ENCODE measurements around the gene ATXN7L3B. TPM values are rescaled to one million over a fixed set of nuclear protein-coding genes. Genes with fewer than 3 reads are reported as not detected.

ATXN7L3B gene
- total RNA-seq, 4 donors from 2014 or later: 12.8 to 17.2 (median 15.1) TPM

GRCh38 chr12:74578486-74578885 is 40.9 kb downstream of the ATXN7L3B start:
- Histone ChIP-seq H3K27me3 (no peaks in the 10 kb centered on the region), H3K4me1 (no peaks in the 10 kb centered on the region), H3K9me3 (no peaks in the 10 kb centered on the region), H3K36me3 (no peaks in the 10 kb centered on the region), H3K27ac (no peak overlapping the region), H3K4me3 (no peak overlapping the region)
- intact Hi-C loops (cut with DNase I): no loop called here
- DNase-seq: no peak
- TF ChIP-seq, protein P1, sequence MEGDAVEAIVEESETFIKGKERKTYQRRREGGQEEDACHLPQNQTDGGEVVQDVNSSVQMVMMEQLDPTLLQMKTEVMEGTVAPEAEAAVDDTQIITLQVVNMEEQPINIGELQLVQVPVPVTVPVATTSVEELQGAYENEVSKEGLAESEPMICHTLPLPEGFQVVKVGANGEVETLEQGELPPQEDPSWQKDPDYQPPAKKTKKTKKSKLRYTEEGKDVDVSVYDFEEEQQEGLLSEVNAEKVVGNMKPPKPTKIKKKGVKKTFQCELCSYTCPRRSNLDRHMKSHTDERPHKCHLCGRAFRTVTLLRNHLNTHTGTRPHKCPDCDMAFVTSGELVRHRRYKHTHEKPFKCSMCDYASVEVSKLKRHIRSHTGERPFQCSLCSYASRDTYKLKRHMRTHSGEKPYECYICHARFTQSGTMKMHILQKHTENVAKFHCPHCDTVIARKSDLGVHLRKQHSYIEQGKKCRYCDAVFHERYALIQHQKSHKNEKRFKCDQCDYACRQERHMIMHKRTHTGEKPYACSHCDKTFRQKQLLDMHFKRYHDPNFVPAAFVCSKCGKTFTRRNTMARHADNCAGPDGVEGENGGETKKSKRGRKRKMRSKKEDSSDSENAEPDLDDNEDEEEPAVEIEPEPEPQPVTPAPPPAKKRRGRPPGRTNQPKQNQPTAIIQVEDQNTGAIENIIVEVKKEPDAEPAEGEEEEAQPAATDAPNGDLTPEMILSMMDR (IDR thresholded peaks at IDR 0.05): no peak
- no peak for TF ChIP-seq POLR2A (IDR thresholded peaks at IDR 0.05)
- WGBS, 2 donors: 71 to 72% methylated on average over 2 of the region's 2 CpGs

- no peaks in the 10 kb centered on the region for H3K27me3 ChIP-seq
- no peaks in the 10 kb centered on the region for H3K36me3 ChIP-seq
- no peak for TF ChIP-seq POLR2A (IDR thresholded peaks at IDR 0.05)
- TF ChIP-seq, protein P1 (IDR thresholded peaks at IDR 0.05): no peak
- no peak overlapping the region for H3K27ac ChIP-seq
- 80 to 93% methylated on average over 1 of the region's 1 CpG for WGBS, 2 donors
- no peaks in the 10 kb centered on the region for H3K9me3 ChIP-seq
- H3K4me1 ChIP-seq: no peaks in the 10 kb centered on the region
- intact Hi-C loops (cut with DNase I): no loop called here
- H3K4me3 ChIP-seq: no peak overlapping the region
- DNase-seq: no peak
Measured at GRCh38 chr12:74579446-74579845, 41.8 kb downstream of the ATXN7L3B start.

DNA sequence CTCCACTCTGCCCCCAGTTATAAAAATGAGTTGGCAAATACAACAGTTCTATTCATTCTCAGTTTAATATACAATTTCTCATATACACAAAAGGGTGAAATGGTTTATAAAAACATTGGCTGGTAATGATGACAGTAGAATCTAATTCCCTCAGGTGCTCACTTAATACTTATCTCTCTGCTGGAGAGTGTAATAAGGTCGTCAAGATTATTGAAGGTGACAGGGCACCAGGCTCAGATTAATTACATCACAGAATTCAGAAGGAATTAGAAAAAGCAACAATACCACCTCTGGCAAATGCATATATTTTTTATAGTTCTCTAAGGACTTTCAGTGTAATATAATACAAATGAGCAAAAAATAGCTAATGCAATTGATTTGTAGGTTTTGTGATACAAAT is 42.3 kb downstream of the ATXN7L3B start:
- no peak overlapping the region for H3K27ac ChIP-seq

GRCh38 chr12:74581439-74581838 is 43.8 kb downstream of the ATXN7L3B start:
- H3K36me3 ChIP-seq: no peaks in the 10 kb centered on the region
- no peak for DNase-seq
- H3K9me3 ChIP-seq: no peaks in the 10 kb centered on the region
- no peak overlapping the region for H3K27ac ChIP-seq
- TF ChIP-seq, protein P1 (IDR thresholded peaks at IDR 0.05): no peak
- no peak for TF ChIP-seq POLR2A (IDR thresholded peaks at IDR 0.05)
- intact Hi-C loops (cut with DNase I): no loop called here
- no peaks in the 10 kb centered on the region for H3K27me3 ChIP-seq
- no peaks in the 10 kb centered on the region for H3K4me1 ChIP-seq
- H3K4me3 ChIP-seq: no peak overlapping the region
- WGBS, 2 donors: 40 to 42% methylated on average over 2 of the region's 2 CpGs

More for the DNA sequence above, 42.3 kb downstream of the ATXN7L3B start:
- WGBS, 2 donors: 37 to 38% methylated on average over 1 of the region's 1 CpG
- intact Hi-C loops (cut with DNase I): no loop called here
- no peaks in the 10 kb centered on the region for H3K27me3 ChIP-seq
- H3K4me3 ChIP-seq: no peak overlapping the region
- H3K4me1 ChIP-seq: no peaks in the 10 kb centered on the region
- DNase-seq: no peak
- H3K9me3 ChIP-seq: no peaks in the 10 kb centered on the region
- no peaks in the 10 kb centered on the region for H3K36me3 ChIP-seq
- TF ChIP-seq, protein P1 (IDR thresholded peaks at IDR 0.05): no peak
- TF ChIP-seq POLR2A (IDR thresholded peaks at IDR 0.05): no peak

DNA sequence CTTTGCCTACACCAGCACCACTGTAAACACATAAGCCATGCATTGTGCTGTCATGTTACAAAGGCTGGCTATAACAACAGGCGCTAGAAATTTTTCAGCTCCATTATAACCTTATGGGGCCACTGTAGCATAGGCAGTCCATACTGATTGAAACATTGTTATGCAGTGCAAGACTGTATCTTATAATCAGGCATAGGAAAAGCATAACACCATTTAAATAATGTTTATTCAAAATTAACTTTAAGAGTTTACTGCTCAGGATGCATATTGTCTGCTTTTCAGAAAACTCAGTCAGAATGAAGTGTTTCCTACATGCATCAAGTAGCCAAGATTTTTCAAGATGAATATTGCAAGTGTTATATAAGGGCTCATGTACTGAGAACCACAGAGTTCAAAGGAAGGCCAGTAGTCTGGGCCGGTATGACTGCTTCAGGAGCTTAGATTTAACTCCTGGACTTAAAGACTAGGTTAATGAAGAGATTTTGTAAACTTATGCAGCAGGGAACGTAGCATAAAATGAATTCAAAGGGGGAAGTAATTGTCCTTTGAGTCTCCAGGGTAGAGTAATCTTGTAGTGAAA is 46.9 kb downstream of the ATXN7L3B start:
- no peaks in the 10 kb centered on the region for H3K27me3 ChIP-seq
- 47 to 54% methylated on average over 3 of the region's 3 CpGs for WGBS, 2 donors
- no peaks in the 10 kb centered on the region for H3K9me3 ChIP-seq
- H3K4me1 ChIP-seq: no peaks in the 10 kb centered on the region
- no peak overlapping the region for H3K4me3 ChIP-seq
- intact Hi-C loops (cut with DNase I): no loop called here
- DNase-seq: no peak
- H3K36me3 ChIP-seq: no peaks in the 10 kb centered on the region
- no peak for TF ChIP-seq POLR2A (IDR thresholded peaks at IDR 0.05)
- TF ChIP-seq, protein P1 (IDR thresholded peaks at IDR 0.05): no peak
- no peak overlapping the region for H3K27ac ChIP-seq

All from esophagus squamous epithelium (tissue), 5 donors.